Mesenchymal stem cell (in vitro differentiated cells and primary cell): ENCODE results near the gene RHBDF2.
A peak's percentile ranks its signal among the peaks of the same experiment; 100 is the strongest.

Experiments used
- DNase-seq: peaks from one replicate; pipeline ENCODE4 v3.0.0-alpha.2; 2013
- H2AFZ ChIP-seq: one replicate; pipeline ENCODE4 v1.6.1; 2013; ENCODE audit warnings: low read depth, mild to moderate bottlenecking, control low read depth, inconsistent platforms, low read length, moderate library complexity
- H2AK5ac ChIP-seq: 2 replicates; pipeline ENCODE4 v1.6.1; 2013; ENCODE audit warnings: low read length, moderate library complexity, mild to moderate bottlenecking, inconsistent platforms; ENCODE audit not compliant: severe bottlenecking
- H2BK120ac ChIP-seq: one replicate; pipeline ENCODE4 v1.6.1; 2013; ENCODE audit warnings: low read depth, mild to moderate bottlenecking, inconsistent platforms, low read length, moderate library complexity
- H2BK12ac ChIP-seq, 2 experiments: one replicate each; pipeline ENCODE4 v1.6.1; 2013; ENCODE audit warnings: inconsistent platforms in 2 of 2, low read length in 2 of 2, mild to moderate bottlenecking in 2 of 2, moderate library complexity in 2 of 2, control low read depth in 1 of 2
- H2BK15ac ChIP-seq: one replicate; pipeline ENCODE4 v1.6.1; 2013; ENCODE audit warnings: mild to moderate bottlenecking, low read depth, inconsistent platforms; ENCODE audit not compliant: poor library complexity, severe bottlenecking
- H2BK5ac ChIP-seq: 2 replicates; pipeline ENCODE4 v1.6.1; 2013; ENCODE audit warnings: low read depth, mild to moderate bottlenecking, low read length, control low read depth, inconsistent platforms; ENCODE audit not compliant: poor library complexity, severe bottlenecking
- H3K14ac ChIP-seq, 2 experiments: one replicate each; pipeline ENCODE4 v1.6.1; 2013; ENCODE audit warnings: inconsistent platforms in 2 of 2, low read length in 2 of 2, control low read depth in 1 of 2, mild to moderate bottlenecking in 1 of 2, moderate library complexity in 1 of 2
- H3K18ac ChIP-seq, 2 experiments: one replicate each; pipeline ENCODE4 v1.6.1; 2013; ENCODE audit warnings: inconsistent platforms in 2 of 2, low read length in 2 of 2, control low read depth in 1 of 2, low read depth in 1 of 2, mild to moderate bottlenecking in 1 of 2
- H3K23ac ChIP-seq, 2 experiments: one replicate each; pipeline ENCODE4 v1.6.1; 2013; ENCODE audit warnings: inconsistent platforms in 2 of 2, low read length in 2 of 2, mild to moderate bottlenecking in 2 of 2, moderate library complexity in 2 of 2, control low read depth in 1 of 2
- H3K27ac ChIP-seq: 2 replicates; pipeline ENCODE4 v1.5.1; 2013; ENCODE audit warnings: mild to moderate bottlenecking, moderate library complexity, low read length, control low read depth, inconsistent platforms; ENCODE audit not compliant: poor library complexity, severe bottlenecking
- H3K27me3 ChIP-seq, 2 experiments: 2 replicates each; pipeline versions ENCODE4 v1.6.1 to v1.7.0; 2013; ENCODE audit warnings: low read length in 2 of 2, mild to moderate bottlenecking in 2 of 2, moderate library complexity in 2 of 2, control low read depth in 1 of 2, inconsistent platforms in 1 of 2; ENCODE audit not compliant: control insufficient read depth in 1 of 2, insufficient read depth in 1 of 2
- H3K36me3 ChIP-seq, 2 experiments: 2 replicates each; pipeline versions ENCODE4 v1.6.1 to v1.7.0; 2013; ENCODE audit warnings: low read length in 2 of 2, control low read depth in 1 of 2, inconsistent platforms in 1 of 2, low read depth in 1 of 2, mild to moderate bottlenecking in 1 of 2; ENCODE audit not compliant: insufficient read depth in 2 of 2, control insufficient read depth in 1 of 2
- H3K4ac ChIP-seq, 2 experiments: one replicate each; pipeline ENCODE4 v1.6.1; 2013; ENCODE audit warnings: inconsistent platforms in 2 of 2, low read length in 2 of 2, mild to moderate bottlenecking in 2 of 2, moderate library complexity in 2 of 2, control low read depth in 1 of 2, low read depth in 1 of 2
- H3K4me1 ChIP-seq: 2 replicates; pipeline ENCODE4 v1.6.1; 2013; ENCODE audit warnings: low read depth, low read length, control low read depth; ENCODE audit not compliant: control insufficient read depth, insufficient read depth
- H3K4me2 ChIP-seq: 2 replicates; pipeline ENCODE4 v1.6.1; 2013; ENCODE audit warnings: low read length, mild to moderate bottlenecking, inconsistent platforms; ENCODE audit not compliant: poor library complexity, severe bottlenecking
- H3K4me3 ChIP-seq, 2 experiments: 2 replicates each; pipeline versions ENCODE4 v1.5.1 to v1.7.0; 2013; ENCODE audit warnings: low read length in 2 of 2, mild to moderate bottlenecking in 2 of 2, control low read depth in 1 of 2, low read depth in 1 of 2; ENCODE audit not compliant: insufficient read depth in 1 of 2
- H3K79me1 ChIP-seq: replicated peaks from 2 replicates; pipeline ENCODE4 v1.6.1; 2013; ENCODE audit warnings: mild to moderate bottlenecking, control low read depth, low read length, inconsistent platforms; ENCODE audit not compliant: poor library complexity, severe bottlenecking
- H3K9ac ChIP-seq: 2 replicates; pipeline ENCODE4 v1.7.0; 2013; ENCODE audit warnings: mild to moderate bottlenecking, low read length, moderate library complexity
- H3K9me3 ChIP-seq: 2 replicates; pipeline ENCODE4 v1.7.0; 2013; ENCODE audit warnings: mild to moderate bottlenecking, low read length; ENCODE audit not compliant: control insufficient read depth
- H4K8ac ChIP-seq: one replicate; pipeline ENCODE4 v1.6.1; 2013; ENCODE audit warnings: inconsistent platforms, mild to moderate bottlenecking, low read length, moderate library complexity
- H4K91ac ChIP-seq: one replicate; pipeline ENCODE4 v1.6.1; 2013; ENCODE audit warnings: mild to moderate bottlenecking, low read length, inconsistent platforms
- WGBS: methylation state at CpG from one replicate; pipeline ENCODE4 v1.1.7; 2013; ENCODE audit warnings: mixed read lengths; 5-methylcytosine and 5-hydroxymethylcytosine counted together

RHBDF2 gene

DNA sequence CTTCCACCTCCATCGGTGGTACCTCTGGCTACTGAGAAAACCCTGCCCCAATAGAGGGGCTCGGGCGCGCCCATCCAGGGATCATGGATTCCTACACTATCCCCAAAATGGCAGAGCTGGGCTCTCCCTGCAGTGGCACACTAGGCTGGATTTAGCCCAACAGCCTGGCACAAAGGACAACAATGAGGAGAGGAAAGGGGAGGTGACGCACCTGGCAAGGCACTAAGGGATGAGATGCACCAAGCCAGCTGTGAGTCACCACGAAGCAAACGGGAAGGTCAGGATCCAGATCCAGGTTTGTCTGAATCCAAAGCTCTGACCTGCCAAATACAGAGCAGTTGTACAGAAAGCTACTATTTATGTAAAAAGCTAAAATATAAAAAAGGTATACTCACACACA, 66.4 kb downstream of the RHBDF2 start:
- Histone ChIP-seq H2BK120ac (no peak overlapping the region), H3K9ac (no peak overlapping the region), H3K23ac (no peak overlapping the region), H3K27ac (no peak overlapping the region), H3K79me1 (peaks cover 48% of the 10 kb centered on the region), H3K9me3 (no peaks in the 10 kb centered on the region), H3K4me2 (no peak overlapping the region), H2AK5ac (no peak overlapping the region), H3K4me1 (peaks cover 9% of the 10 kb centered on the region), H3K4ac (no peak overlapping the region), H3K36me3 (peaks cover 3% of the 10 kb centered on the region in 2 experiments), H3K14ac (no peak overlapping the region), H2BK5ac (no peak overlapping the region), H2BK15ac (no peak overlapping the region), H4K8ac (no peak overlapping the region), H3K27me3 (no peaks in the 10 kb centered on the region), H3K18ac (no peak overlapping the region), H2BK12ac (no peak overlapping the region), H4K91ac (no peak overlapping the region), H2AFZ (no peak overlapping the region), H3K4me3 (no peak overlapping the region)
- whole genome bisulfite sequencing, result 93% methylated on average over 7 of the region's 7 CpGs
- no peak for DNase-seq

DNA sequence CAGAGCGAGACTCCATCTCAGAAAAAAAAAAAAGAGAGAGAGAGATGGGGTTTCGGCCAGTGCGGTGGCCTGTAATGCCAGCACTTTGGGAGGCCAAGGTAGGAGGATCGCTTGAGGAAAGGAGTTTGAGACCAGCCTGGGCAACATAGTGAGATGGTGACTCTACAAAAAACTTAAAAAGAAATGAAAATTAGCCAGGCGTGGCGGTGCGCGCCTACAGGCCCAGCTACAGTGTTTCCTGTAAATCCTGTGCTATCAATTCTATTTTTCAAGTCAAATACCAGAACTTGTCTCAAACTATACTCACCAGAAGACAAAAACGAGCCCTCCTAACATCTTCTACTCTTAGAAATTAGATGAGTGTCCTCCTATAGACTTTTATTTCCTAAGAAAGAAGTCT, 67.5 kb downstream of the RHBDF2 start:
- H3K4me1 ChIP-seq, result peaks cover 6% of the 10 kb centered on the region
- H4K8ac ChIP-seq, result no peak overlapping the region
- no peak overlapping the region for H3K18ac ChIP-seq
- 98% methylated on average over 9 of the region's 9 CpGs for WGBS
- H3K27me3 ChIP-seq, result no peaks in the 10 kb centered on the region
- no peak overlapping the region for H3K23ac ChIP-seq
- no peak overlapping the region for H2BK120ac ChIP-seq
- peaks cover 45% of the 10 kb centered on the region for H3K79me1 ChIP-seq
- no peak overlapping the region for H2AK5ac ChIP-seq
- no peak overlapping the region for H2BK15ac ChIP-seq
- H3K9ac ChIP-seq, result no peak overlapping the region
- H3K36me3 ChIP-seq, result peaks cover 3% of the 10 kb centered on the region in 2 experiments
- no peak for DNase-seq
- H3K9me3 ChIP-seq, result no peaks in the 10 kb centered on the region
- no peak overlapping the region for H2AFZ ChIP-seq
- H2BK5ac ChIP-seq, result no peak overlapping the region
- no peak overlapping the region for H3K4ac ChIP-seq
- no peak overlapping the region for H4K91ac ChIP-seq
- H3K4me3 ChIP-seq, result no peak overlapping the region
- H3K14ac ChIP-seq, result no peak overlapping the region
- no peak overlapping the region for H2BK12ac ChIP-seq
- H3K4me2 ChIP-seq, result no peak overlapping the region
- no peak overlapping the region for H3K27ac ChIP-seq

DNA sequence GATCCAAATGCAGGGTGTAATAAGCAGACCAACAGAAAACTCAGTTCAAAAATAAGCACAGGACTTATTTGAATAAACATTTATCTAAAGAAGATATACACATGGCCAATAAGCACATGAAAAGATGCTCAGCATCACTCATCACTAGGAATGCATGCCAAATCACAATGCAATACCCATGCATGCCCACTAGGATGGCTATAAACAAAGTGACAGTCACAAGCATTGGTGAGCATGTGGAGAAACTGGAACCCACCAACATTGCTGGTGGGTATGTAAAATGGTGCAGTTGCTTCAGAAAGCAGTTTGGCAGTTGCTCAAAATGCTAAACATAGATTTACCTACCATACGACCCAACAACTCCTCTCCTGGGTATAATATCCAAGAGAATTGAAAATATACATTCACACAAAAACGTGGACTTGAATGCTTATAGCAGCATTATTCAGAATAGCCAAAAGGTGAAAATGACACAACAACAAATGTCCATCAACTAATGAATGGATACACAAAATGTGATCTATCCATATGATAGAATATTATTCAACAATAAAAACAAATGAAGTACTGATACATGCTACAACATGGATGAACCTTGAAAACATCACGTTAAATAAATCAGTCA, 68.4 kb downstream of the RHBDF2 start:
- WGBS, result 95% methylated on average over 3 of the region's 3 CpGs
- no peak overlapping the region for H3K9ac ChIP-seq

DNA sequence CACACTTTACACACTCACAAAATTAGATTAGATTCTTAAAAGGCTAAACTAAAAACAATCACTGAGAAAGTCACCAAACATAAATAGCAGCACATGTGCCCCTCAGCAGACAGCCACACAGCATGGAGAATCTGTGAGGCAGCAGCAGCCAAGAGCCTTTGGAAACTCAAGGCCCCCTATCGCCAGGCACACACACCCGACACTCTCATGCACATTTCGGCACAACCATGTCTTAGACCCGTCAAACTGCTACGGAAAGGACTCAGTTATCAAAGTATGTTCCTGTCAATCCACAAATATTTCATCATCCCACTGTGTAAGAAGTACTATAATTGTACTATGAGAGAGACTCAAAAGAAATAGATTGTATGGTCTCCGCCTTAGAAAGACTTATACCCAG, 69.2 kb downstream of the RHBDF2 start:
- H3K36me3 ChIP-seq, result peaks cover 3% of the 10 kb centered on the region in 2 experiments
- H3K27me3 ChIP-seq, result no peaks in the 10 kb centered on the region
- H3K14ac ChIP-seq, result no peak overlapping the region
- H3K79me1 ChIP-seq, result peaks cover 43% of the 10 kb centered on the region
- no peak overlapping the region for H3K4ac ChIP-seq
- WGBS, result 100% methylated on average over 2 of the region's 6 CpGs
- no peak overlapping the region for H4K8ac ChIP-seq
- no peak overlapping the region for H3K18ac ChIP-seq
- no peak overlapping the region for H2BK5ac ChIP-seq
- peaks cover 5% of the 10 kb centered on the region for H3K4me1 ChIP-seq
- H3K9me3 ChIP-seq, result no peaks in the 10 kb centered on the region
- H3K4me3 ChIP-seq, result no peak overlapping the region
- DNase-seq, result no peak
- H2BK120ac ChIP-seq, result no peak overlapping the region
- H3K4me2 ChIP-seq, result no peak overlapping the region
- no peak overlapping the region for H2BK15ac ChIP-seq
- H3K23ac ChIP-seq, result no peak overlapping the region
- no peak overlapping the region for H3K9ac ChIP-seq
- no peak overlapping the region for H2BK12ac ChIP-seq
- H4K91ac ChIP-seq, result no peak overlapping the region
- H2AK5ac ChIP-seq, result no peak overlapping the region
- no peak overlapping the region for H3K27ac ChIP-seq
- no peak overlapping the region for H2AFZ ChIP-seq

More for the DNA sequence above, 68.4 kb downstream of the RHBDF2 start:
- Histone ChIP-seq H3K4me2 (no peak overlapping the region), H3K4ac (no peak overlapping the region), H3K27me3 (no peaks in the 10 kb centered on the region), H2BK5ac (no peak overlapping the region), H3K27ac (no peak overlapping the region), H4K91ac (no peak overlapping the region), H2BK15ac (no peak overlapping the region), H3K14ac (no peak overlapping the region), H2AFZ (no peak overlapping the region), H2BK120ac (no peak overlapping the region), H2BK12ac (no peak overlapping the region), H3K9me3 (no peaks in the 10 kb centered on the region), H3K23ac (no peak overlapping the region), H3K18ac (no peak overlapping the region), H3K4me3 (no peak overlapping the region), H3K79me1 (peaks cover 44% of the 10 kb centered on the region), H2AK5ac (no peak overlapping the region), H3K4me1 (peaks cover 5% of the 10 kb centered on the region), H4K8ac (no peak overlapping the region), H3K36me3 (peaks cover 3% of the 10 kb centered on the region in 2 experiments)
- peak; percentile 40 for DNase-seq
